A204.1 (cell line): ENCODE results near the gene SYNE1.
"Not testable (repeated sequence)": the region's sequence is repeated elsewhere in the genome, so short reads cannot be mapped to it uniquely, and the experiment has no call there.

Source experiments
- FAIRE-seq: peaks from 2 replicates; lab custom pipeline; 2012; peaks lifted over from hg19 to GRCh38; lab: Jason Lieb, UNC

The SYNE1 gene

GRCh38 chr6:152571089-152571488 is 66.1 kb downstream of the SYNE1 start:
- FAIRE-seq = no peak

- FAIRE-seq = no peak
Measured at GRCh38 chr6:152566103-152566875, 70.9 kb downstream of the SYNE1 start.

GRCh38 chr6:152563177-152563576 is 74.0 kb downstream of the SYNE1 start:
- FAIRE-seq = no peak

- FAIRE-seq = not testable (repeated sequence)
Measured at GRCh38 chr6:152558798-152559197, 78.4 kb downstream of the SYNE1 start.

- FAIRE-seq = no peak
Measured at GRCh38 chr6:152557502-152557901, 79.7 kb downstream of the SYNE1 start.

GRCh38 chr6:152554851-152555250 is 82.3 kb downstream of the SYNE1 start:
- no peak for FAIRE-seq

- no peak for FAIRE-seq
Measured at GRCh38 chr6:152552616-152553209, 84.4 kb downstream of the SYNE1 start.

- no peak for FAIRE-seq
Measured at GRCh38 chr6:152543519-152543918, 93.6 kb downstream of the SYNE1 start.

GRCh38 chr6:152540381-152540780 is 96.8 kb downstream of the SYNE1 start:
- FAIRE-seq = no peak

GRCh38 chr6:152534541-152534940 is 102.6 kb downstream of the SYNE1 start:
- no peak for FAIRE-seq

GRCh38 chr6:152532556-152533422 is 104.4 kb downstream of the SYNE1 start:
- FAIRE-seq = no peak

GRCh38 chr6:152531659-152532058 is 105.5 kb downstream of the SYNE1 start:
- FAIRE-seq = no peak

GRCh38 chr6:152529369-152529768 is 107.8 kb downstream of the SYNE1 start:
- no peak for FAIRE-seq

- FAIRE-seq = not testable (repeated sequence)
Measured at GRCh38 chr6:152514120-152514519, 123.0 kb downstream of the SYNE1 start.

GRCh38 chr6:152509916-152510315 is 127.2 kb downstream of the SYNE1 start:
- no peak for FAIRE-seq

GRCh38 chr6:152508477-152508876 is 128.7 kb downstream of the SYNE1 start:
- FAIRE-seq = no peak

- FAIRE-seq = no peak
Measured at GRCh38 chr6:152503546-152503945, 133.6 kb downstream of the SYNE1 start.

- no peak for FAIRE-seq
Measured at GRCh38 chr6:152502421-152503188, 134.6 kb downstream of the SYNE1 start.

GRCh38 chr6:152499931-152500330 is 137.2 kb downstream of the SYNE1 start:
- FAIRE-seq = no peak

GRCh38 chr6:152496731-152497130 is 140.4 kb downstream of the SYNE1 start:
- no peak for FAIRE-seq

- FAIRE-seq = not testable (repeated sequence)
Measured at GRCh38 chr6:152495456-152495855, 141.7 kb downstream of the SYNE1 start.

- not testable (repeated sequence) for FAIRE-seq
Measured at GRCh38 chr6:152492281-152492680, 144.9 kb downstream of the SYNE1 start.
